Naive B cell (primary cell): ENCODE measurements around the gene ARMH4. TPM values are rescaled to one million over a fixed set of nuclear protein-coding genes. Genes with fewer than 3 reads are reported as not detected.

Experiments
- ATAC-seq, 2 donors: fragments of 150-1000 bp; cut with Tn5 transposase; 2 replicates each; pipeline ENCODE4 v1.10.0; 2021; ENCODE audit warnings: low read depth in 2 of 2, mild to moderate bottlenecking in 2 of 2, moderate library complexity in 2 of 2
- DNase-seq: peaks from one replicate; pipeline ENCODE4 v3.0.0; 2022
- H3K27ac Mint-ChIP-seq, 6 donors: one replicate each; pipeline ENCODE4 v1.8.0; 2020 to 2022; ENCODE audit warnings: mild to moderate bottlenecking in 6 of 6, mixed read lengths in 6 of 6, moderate library complexity in 5 of 6, inconsistent platforms in 2 of 6
- H3K27me3 Mint-ChIP-seq, 3 donors: one replicate each; pipeline ENCODE4 v1.8.0; 2021 to 2022; ENCODE audit warnings: mixed read lengths in 3 of 3, mild to moderate bottlenecking in 1 of 3
- H3K36me3 Mint-ChIP-seq, 2 donors: one replicate each; pipeline ENCODE4 v1.8.0; 2020 to 2022; ENCODE audit warnings: mixed read lengths in 2 of 2, inconsistent platforms in 1 of 2, mild to moderate bottlenecking in 1 of 2
- H3K4me1 Mint-ChIP-seq, 3 donors: one replicate each; pipeline ENCODE4 v1.8.0; 2020 to 2022; ENCODE audit warnings: mixed read lengths in 3 of 3, inconsistent platforms in 1 of 3, mild to moderate bottlenecking in 1 of 3, moderate library complexity in 1 of 3
- H3K4me3 Mint-ChIP-seq, 8 donors: one replicate each; pipeline ENCODE4 v1.8.0; 2020 to 2022; ENCODE audit warnings: mild to moderate bottlenecking in 8 of 8, mixed read lengths in 8 of 8, moderate library complexity in 8 of 8, inconsistent platforms in 2 of 8
- H3K9me3 Mint-ChIP-seq, 7 donors: one replicate each; pipeline ENCODE4 v1.8.0; 2020 to 2022; ENCODE audit warnings: mixed read lengths in 7 of 7, mild to moderate bottlenecking in 5 of 7, inconsistent platforms in 2 of 7, moderate library complexity in 1 of 7
- polyA plus RNA-seq, 6 donors: library from polyadenylated mRNA; unstranded; fragments of 300-500 nt; fragmentation: Illumina TruSeq; gene quantifications; one replicate each; pipeline ENCODE4 v1.2.3, GENCODE V29; 2021; ENCODE audit warnings: low read depth in 6 of 6

The ARMH4 gene
- polyA plus RNA-seq, 6 donors from 2014 or later = 0.82 to 0.95 (median 0.84) TPM; not detected in 3

DNA sequence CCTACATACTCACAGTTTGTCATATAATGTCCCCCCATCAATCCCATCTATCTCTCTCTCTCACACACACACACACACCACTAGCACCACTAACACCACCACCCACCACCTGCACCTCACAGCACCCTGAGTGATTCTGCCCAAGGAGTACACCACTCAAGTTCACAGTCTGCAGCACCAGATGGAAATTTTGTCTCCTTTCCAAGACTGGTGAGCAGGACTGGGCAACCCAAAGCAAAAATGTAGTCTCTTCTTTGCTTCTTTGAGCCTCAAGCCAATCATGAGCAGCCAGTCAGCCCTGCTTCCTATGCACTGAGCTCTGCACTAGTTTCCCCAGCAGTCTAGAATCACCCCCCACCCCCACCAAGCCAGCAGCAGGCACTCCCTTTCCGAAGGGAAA is 15.0 kb upstream of the ARMH4 start:
- DNase-seq (no peak), ATAC-seq (no peak)
- Mint-ChIP-seq H3K36me3 (peaks cover 0 to 7% of the 10 kb centered on the region in 2 donors), H3K4me3 (no peak overlapping the region), H3K27me3 (peaks cover 27 to 30% (median 28%) of the 10 kb centered on the region in 3 donors), H3K4me1 (peaks cover 0 to 3% (median 0%) of the 10 kb centered on the region in 3 donors), H3K9me3 (peaks cover 0 to 13% (median 5%) of the 10 kb centered on the region in 7 donors), H3K27ac (no peak overlapping the region)

DNA sequence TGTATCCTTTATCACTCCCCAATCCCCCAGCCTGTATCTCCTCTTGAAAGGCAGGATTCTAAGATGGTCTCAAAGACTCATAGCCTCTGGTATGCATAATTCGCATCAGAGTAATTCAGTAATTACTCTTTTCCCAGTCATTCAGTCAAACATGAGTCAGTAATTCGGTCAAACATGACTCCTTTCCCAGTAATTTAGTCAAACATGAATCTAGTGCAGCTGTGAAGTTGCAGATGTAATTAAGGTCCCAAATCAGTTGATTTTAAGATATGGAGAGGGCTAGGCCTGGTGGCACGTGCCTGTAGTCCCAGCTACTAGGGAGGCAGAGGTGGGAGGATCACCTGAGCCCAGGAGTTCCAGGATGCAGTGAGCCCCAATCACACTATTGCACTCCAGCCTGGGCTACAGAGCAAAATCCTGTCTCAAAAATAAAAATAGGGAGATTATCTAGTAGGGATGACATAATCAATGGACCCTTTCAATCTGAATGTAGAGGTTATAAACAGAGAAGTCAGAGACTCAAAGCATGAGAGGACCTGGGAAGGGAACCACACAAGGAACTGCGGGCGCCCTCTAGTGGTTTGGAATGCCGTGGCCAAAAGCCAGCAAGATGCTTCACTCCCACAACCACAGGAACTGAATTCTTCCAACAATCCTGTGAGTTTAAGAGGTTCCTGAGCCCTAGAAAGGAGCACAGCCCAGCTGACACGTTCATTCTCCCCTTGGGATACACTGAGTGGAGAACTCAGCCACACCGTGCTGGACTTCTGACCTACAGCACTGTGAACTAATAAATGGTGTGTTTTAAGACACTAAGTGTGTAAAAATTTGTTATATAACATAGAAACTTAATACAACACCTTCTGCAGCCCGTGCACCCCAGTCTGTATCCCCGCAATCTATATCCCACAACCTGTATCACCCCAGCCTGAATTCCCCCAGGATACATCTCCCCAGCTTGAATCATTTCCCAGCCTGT is 14.3 kb upstream of the ARMH4 start:
- peak; percentile 52 to 53 for ATAC-seq
- Mint-ChIP-seq H3K4me3 (no peak overlapping the region), H3K27me3 (peaks cover 27 to 30% (median 28%) of the 10 kb centered on the region in 3 donors), H3K9me3 (peaks cover 0 to 6% (median 3%) of the 10 kb centered on the region in 7 donors), H3K4me1 (peaks cover 0 to 3% (median 0%) of the 10 kb centered on the region in 3 donors), H3K36me3 (peaks cover 0 to 7% of the 10 kb centered on the region in 2 donors), H3K27ac (no peak overlapping the region)
- peak; percentile 35 for DNase-seq

DNA sequence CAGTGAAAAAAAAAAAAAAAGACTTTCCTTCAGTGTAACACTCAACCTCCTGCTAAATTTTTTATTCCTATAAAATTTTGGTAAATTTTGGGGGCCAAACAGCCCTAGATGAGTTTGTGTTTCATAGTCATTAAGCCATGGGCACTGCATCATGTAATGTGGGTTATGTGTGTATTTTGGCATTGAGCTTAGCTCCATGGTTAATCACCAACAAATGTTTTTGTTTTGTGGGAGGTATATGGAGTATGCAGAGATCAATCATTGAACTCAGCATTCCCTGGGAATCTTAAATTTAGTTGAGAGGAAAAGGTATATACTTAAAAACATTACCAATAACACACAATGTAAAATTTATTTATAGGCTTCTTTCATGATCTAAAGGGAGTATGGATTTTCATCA is 8.5 kb upstream of the ARMH4 start:
- H3K4me3 Mint-ChIP-seq = no peak overlapping the region
- ATAC-seq = no peak
- H3K4me1 Mint-ChIP-seq = no peaks in the 10 kb centered on the region
- no peak overlapping the region for H3K27ac Mint-ChIP-seq
- peaks cover 26 to 37% (median 31%) of the 10 kb centered on the region in 3 donors for H3K27me3 Mint-ChIP-seq
- H3K9me3 Mint-ChIP-seq = no peaks in the 10 kb centered on the region
- no peak for DNase-seq
- no peaks in the 10 kb centered on the region for H3K36me3 Mint-ChIP-seq

- Mint-ChIP-seq H3K27ac (peak overlapping the region in 1 of 6 donors; percentile 10), H3K4me1 (peaks cover 13 to 20% (median 19%) of the 10 kb centered on the region in 3 donors), H3K4me3 (peak overlapping the region; percentile 79 to 91 (median 84)), H3K9me3 (no peaks in the 10 kb centered on the region), H3K27me3 (peaks cover 51 to 71% (median 52%) of the 10 kb centered on the region in 3 donors), H3K36me3 (no peaks in the 10 kb centered on the region)
- peak; percentile 0 for DNase-seq
- ATAC-seq = peak; percentile 38 to 45
These were observed 640 bp downstream of the ARMH4 start for GRCh38 chr14:58151133-58152013.

DNA sequence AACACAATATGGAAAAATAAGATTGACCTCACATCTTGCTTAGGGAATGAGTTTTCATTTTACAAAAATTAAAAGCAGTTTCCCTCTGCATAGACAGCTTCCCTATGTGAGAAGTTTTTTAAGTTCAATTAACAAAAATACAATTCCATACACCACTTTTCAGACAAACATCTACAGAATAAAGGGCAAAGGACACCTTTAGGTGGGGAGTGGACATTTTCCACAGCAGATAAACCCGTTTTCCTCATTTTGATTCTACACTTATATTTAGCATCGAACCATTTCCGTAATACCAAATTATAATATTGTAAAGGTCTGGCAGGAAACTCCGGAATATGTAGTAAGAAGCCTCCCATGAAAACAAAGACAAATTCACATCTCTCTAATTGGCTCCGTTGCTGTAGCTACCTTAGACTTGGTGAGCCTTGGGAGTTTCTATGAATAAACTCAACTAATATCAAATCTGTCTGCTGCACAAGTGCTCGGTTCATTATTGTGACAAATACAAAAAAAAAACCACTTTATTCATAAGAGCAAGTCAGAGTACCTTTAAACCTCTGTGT is 1.7 kb downstream of the ARMH4 start:
- Mint-ChIP-seq H3K4me1 (peaks cover 13 to 20% (median 19%) of the 10 kb centered on the region in 3 donors), H3K36me3 (no peaks in the 10 kb centered on the region), H3K4me3 (peak overlapping the region in 6 of 8 donors; percentile 80 to 91 (median 84)), H3K9me3 (no peaks in the 10 kb centered on the region), H3K27me3 (peaks cover 49 to 63% (median 51%) of the 10 kb centered on the region in 3 donors), H3K27ac (no peak overlapping the region)
- ATAC-seq (no peak), DNase-seq (no peak)

- Mint-ChIP-seq H3K27ac (no peak overlapping the region), H3K4me3 (peak overlapping the region in 1 of 8 donors; percentile 5), H3K27me3 (peaks cover 45 to 52% (median 46%) of the 10 kb centered on the region in 3 donors), H3K36me3 (no peaks in the 10 kb centered on the region), H3K9me3 (no peaks in the 10 kb centered on the region), H3K4me1 (peaks cover 13 to 20% (median 19%) of the 10 kb centered on the region in 3 donors)
- ATAC-seq = no peak
- DNase-seq = no peak
These were observed 2.8 kb downstream of the ARMH4 start for GRCh38 chr14:58149196-58149595.

DNA sequence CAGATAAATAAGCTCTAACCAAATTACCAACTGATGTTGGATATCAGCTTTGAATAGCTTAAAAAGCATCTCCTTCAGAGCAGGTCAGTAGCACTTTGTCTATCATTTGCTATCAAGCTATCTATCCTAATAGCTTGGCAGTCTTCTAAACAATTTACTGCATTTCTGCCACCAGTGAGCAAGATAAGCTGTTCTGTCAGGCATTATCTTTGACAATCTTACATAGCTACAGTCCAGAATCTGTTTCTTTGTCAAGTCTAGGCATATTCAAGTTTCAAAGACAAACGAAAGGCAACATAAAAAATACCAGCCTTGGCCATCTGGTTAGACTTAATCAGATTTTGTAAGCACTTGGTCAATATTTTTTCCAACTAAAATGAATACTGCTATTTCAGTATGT is 5.6 kb downstream of the ARMH4 start:
- peaks cover 4 to 8% (median 7%) of the 10 kb centered on the region in 3 donors for H3K4me1 Mint-ChIP-seq
- H3K4me3 Mint-ChIP-seq = no peak overlapping the region
- no peak overlapping the region for H3K27ac Mint-ChIP-seq
- no peak for ATAC-seq
- no peaks in the 10 kb centered on the region for H3K36me3 Mint-ChIP-seq
- DNase-seq = no peak
- peaks cover 29 to 43% (median 36%) of the 10 kb centered on the region in 3 donors for H3K27me3 Mint-ChIP-seq
- no peaks in the 10 kb centered on the region for H3K9me3 Mint-ChIP-seq

GRCh38 chr14:58145936-58146335 is 6.1 kb downstream of the ARMH4 start:
- no peak overlapping the region for H3K27ac Mint-ChIP-seq
- H3K9me3 Mint-ChIP-seq = no peaks in the 10 kb centered on the region
- no peak for DNase-seq
- no peaks in the 10 kb centered on the region for H3K36me3 Mint-ChIP-seq
- no peak overlapping the region for H3K4me3 Mint-ChIP-seq
- H3K4me1 Mint-ChIP-seq = peaks cover 0 to 4% (median 2%) of the 10 kb centered on the region in 3 donors
- H3K27me3 Mint-ChIP-seq = peaks cover 24 to 38% (median 32%) of the 10 kb centered on the region in 3 donors
- no peak for ATAC-seq

- Mint-ChIP-seq H3K36me3 (no peaks in the 10 kb centered on the region), H3K4me3 (no peak overlapping the region), H3K27me3 (peaks cover 5 to 22% (median 14%) of the 10 kb centered on the region in 3 donors), H3K9me3 (no peaks in the 10 kb centered on the region), H3K27ac (no peak overlapping the region), H3K4me1 (no peaks in the 10 kb centered on the region)
- ATAC-seq = no peak
- no peak for DNase-seq
These were observed 8.9 kb downstream of the ARMH4 start for GRCh38 chr14:58143106-58143505.

DNA sequence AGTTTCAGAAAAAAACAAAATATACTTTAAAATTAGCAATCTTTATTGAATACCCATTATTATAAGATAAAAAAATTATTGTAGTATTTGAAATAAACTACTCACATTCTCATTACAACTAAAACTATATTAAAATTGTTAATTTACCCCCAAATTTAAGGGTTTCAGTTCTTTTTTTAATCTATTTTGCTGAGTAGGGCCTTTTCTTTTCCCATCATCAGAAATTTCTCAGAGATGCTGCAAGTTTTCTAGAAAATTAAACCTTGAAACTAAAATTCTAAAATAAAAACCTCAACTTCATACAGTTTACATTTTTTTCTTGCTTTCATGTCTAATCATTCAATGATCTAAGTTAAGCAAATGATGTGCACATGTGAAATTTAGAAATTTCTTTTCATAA is 10.1 kb downstream of the ARMH4 start:
- DNase-seq (no peak), ATAC-seq (no peak)
- H3K27ac Mint-ChIP-seq = no peak overlapping the region
- no peaks in the 10 kb centered on the region for H3K9me3 Mint-ChIP-seq
- peaks cover 2 to 9% (median 5%) of the 10 kb centered on the region in 3 donors for H3K27me3 Mint-ChIP-seq
- no peak overlapping the region for H3K4me3 Mint-ChIP-seq
- no peaks in the 10 kb centered on the region for H3K4me1 Mint-ChIP-seq
- no peaks in the 10 kb centered on the region for H3K36me3 Mint-ChIP-seq

DNA sequence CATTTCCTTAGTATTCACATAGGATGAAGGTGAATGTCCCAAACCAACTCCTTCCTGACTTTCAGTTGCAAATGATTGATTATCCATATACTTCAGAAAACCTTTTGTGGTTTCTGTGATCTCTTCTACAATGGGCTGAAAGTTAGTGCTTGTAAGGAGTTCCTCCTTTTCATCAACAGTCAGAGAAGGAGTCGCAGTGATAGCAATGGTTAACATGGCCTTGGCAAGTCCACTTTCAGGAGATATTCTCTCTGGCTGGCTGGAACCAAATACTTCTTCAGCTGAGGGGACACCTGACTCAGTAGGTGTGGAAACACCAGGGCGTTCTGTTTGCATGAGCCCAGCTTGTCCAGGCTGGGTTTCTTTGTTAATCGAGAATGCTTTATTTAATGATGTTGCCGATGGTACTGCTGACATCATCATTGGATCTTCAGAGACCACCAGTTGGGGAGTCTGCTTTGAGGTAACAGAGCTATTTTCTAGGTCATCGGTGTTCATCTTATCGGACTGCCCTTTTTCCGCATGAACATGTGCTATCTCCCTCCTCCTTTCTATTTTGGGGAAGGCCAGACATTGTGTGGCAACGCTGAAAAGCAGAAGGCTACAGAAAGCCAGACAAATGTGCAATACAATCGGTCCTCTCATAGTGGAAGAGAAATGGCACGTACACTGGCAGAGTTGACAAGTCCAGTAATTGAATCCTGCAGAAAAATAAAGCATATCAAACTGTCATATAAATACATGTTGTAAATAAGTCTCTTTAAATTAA is 13.1 kb downstream of the ARMH4 start:
- no peak overlapping the region for H3K27ac Mint-ChIP-seq
- ATAC-seq (no peak), DNase-seq (no peak)
- H3K4me3 Mint-ChIP-seq = no peak overlapping the region
- H3K4me1 Mint-ChIP-seq = no peaks in the 10 kb centered on the region
- H3K36me3 Mint-ChIP-seq = no peaks in the 10 kb centered on the region
- no peaks in the 10 kb centered on the region for H3K27me3 Mint-ChIP-seq
- no peaks in the 10 kb centered on the region for H3K9me3 Mint-ChIP-seq

GRCh38 chr14:58138031-58138713 is 13.8 kb downstream of the ARMH4 start:
- no peak overlapping the region for H3K27ac Mint-ChIP-seq
- no peaks in the 10 kb centered on the region for H3K36me3 Mint-ChIP-seq
- H3K9me3 Mint-ChIP-seq = no peaks in the 10 kb centered on the region
- no peaks in the 10 kb centered on the region for H3K4me1 Mint-ChIP-seq
- ATAC-seq = no peak
- DNase-seq = no peak
- H3K27me3 Mint-ChIP-seq = peaks cover 0 to under 1% (median 0%) of the 10 kb centered on the region in 3 donors
- H3K4me3 Mint-ChIP-seq = no peak overlapping the region
